Chondrocyte (in vitro differentiated cells): ENCODE data around the gene HPN. TPM values are rescaled to one million over a fixed set of nuclear protein-coding genes. Genes with fewer than 3 reads are reported as not detected.
"Not testable (repeated sequence)": the region's sequence is repeated elsewhere in the genome, so short reads cannot be mapped to it uniquely, and the experiment has no call there.

Experiments
- DNase-seq: peaks from one replicate; pipeline ENCODE4 v3.0.0; 2021; ENCODE audit warnings: mixed read lengths, low spot score
- H3K27ac Mint-ChIP-seq: one replicate; pipeline ENCODE4 v1.8.0; 2021; ENCODE audit warnings: mild to moderate bottlenecking, moderate library complexity, mixed read lengths; ENCODE audit not compliant: unreplicated experiment
- H3K27me3 Mint-ChIP-seq: 2 replicates; pipeline ENCODE4 v1.8.0; 2021; ENCODE audit warnings: low read depth, mixed read lengths
- H3K36me3 Mint-ChIP-seq: 2 replicates; pipeline ENCODE4 v1.8.0; 2021; ENCODE audit warnings: low read depth, mixed read lengths
- H3K4me1 Mint-ChIP-seq: 2 replicates; pipeline ENCODE4 v1.8.0; 2021; ENCODE audit warnings: low read depth, mild to moderate bottlenecking, mixed read lengths
- H3K4me3 Mint-ChIP-seq: one replicate; pipeline ENCODE4 v1.8.0; 2021; ENCODE audit warnings: mild to moderate bottlenecking, moderate library complexity, mixed read lengths; ENCODE audit not compliant: unreplicated experiment
- H3K9me3 Mint-ChIP-seq: 2 replicates; pipeline ENCODE4 v1.8.0; 2021; ENCODE audit warnings: low read depth, mixed read lengths
- CTCF ChIP-seq: fragments of 200-600 bp; sonication (generic); IDR thresholded peaks from 2 replicates; pipeline ENCODE4 v1.5.0; 2021; ENCODE audit warnings: antibody characterized with exemption, mild to moderate bottlenecking, moderate library complexity
- total RNA-seq: library from RNA; stranded (reverse); gene quantifications from 3 replicates; pipeline ENCODE4 v1.2.1, GENCODE V29; 2021

HPN gene
- total RNA-seq, 1 donor from 2014 or later: not detected

- peak overlapping the region; percentile 81 for H3K4me3 Mint-ChIP-seq
- no peaks in the 10 kb centered on the region for H3K9me3 Mint-ChIP-seq
- no peaks in the 10 kb centered on the region for H3K27me3 Mint-ChIP-seq
- peaks cover 59% of the 10 kb centered on the region for H3K4me1 Mint-ChIP-seq
- no peak for TF ChIP-seq CTCF
- no peaks in the 10 kb centered on the region for H3K36me3 Mint-ChIP-seq
- peak overlapping the region; percentile 93 for H3K27ac Mint-ChIP-seq
- DNase-seq: no peak
These were observed 40.6 kb upstream of the HPN start for GRCh38 chr19:35000647-35001501.

DNA sequence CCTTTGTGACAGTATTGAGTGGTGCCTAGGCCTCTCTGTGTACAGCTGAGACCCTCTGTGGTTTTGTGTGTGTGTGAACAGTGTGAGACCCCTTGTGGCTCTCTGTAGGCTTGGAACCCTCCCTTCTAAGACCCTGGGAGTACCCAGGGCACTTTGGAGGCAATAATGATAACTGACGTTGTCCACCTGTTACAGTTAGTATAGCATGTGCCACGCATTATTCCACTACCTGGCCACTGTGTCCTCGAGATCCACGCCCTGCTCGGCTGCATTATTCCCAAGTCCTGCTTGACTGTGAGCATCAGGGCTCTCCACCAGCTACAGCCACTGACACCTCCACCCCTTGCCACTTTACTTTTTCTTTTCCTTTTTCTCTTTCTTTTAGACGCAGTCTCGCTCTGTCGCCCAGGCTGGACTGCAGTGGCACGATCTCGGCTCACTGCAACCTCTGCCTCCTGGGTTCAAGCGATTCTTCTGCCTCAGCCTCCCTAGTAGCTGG, 39.4 kb upstream of the HPN start:
- H3K4me3 Mint-ChIP-seq: peak overlapping the region; percentile 81
- TF ChIP-seq CTCF: no peak
- H3K36me3 Mint-ChIP-seq: no peaks in the 10 kb centered on the region
- peaks cover 65% of the 10 kb centered on the region for H3K4me1 Mint-ChIP-seq
- no peak overlapping the region for H3K27ac Mint-ChIP-seq
- no peaks in the 10 kb centered on the region for H3K9me3 Mint-ChIP-seq
- H3K27me3 Mint-ChIP-seq: no peaks in the 10 kb centered on the region
- DNase-seq: no peak

- no peak for DNase-seq
- TF ChIP-seq CTCF: no peak
- Mint-ChIP-seq H3K9me3 (no peaks in the 10 kb centered on the region), H3K4me1 (peaks cover 50% of the 10 kb centered on the region), H3K27me3 (no peaks in the 10 kb centered on the region), H3K36me3 (no peaks in the 10 kb centered on the region), H3K27ac (no peak overlapping the region), H3K4me3 (no peak overlapping the region)
These were observed 36.8 kb upstream of the HPN start for GRCh38 chr19:35004517-35005255.

GRCh38 chr19:35005256-35005977, 36.1 kb upstream of the HPN start:
- H3K27me3 Mint-ChIP-seq: no peaks in the 10 kb centered on the region
- no peak for DNase-seq
- no peak overlapping the region for H3K4me3 Mint-ChIP-seq
- no peak overlapping the region for H3K27ac Mint-ChIP-seq
- peaks cover 50% of the 10 kb centered on the region for H3K4me1 Mint-ChIP-seq
- TF ChIP-seq CTCF: no peak
- H3K9me3 Mint-ChIP-seq: no peaks in the 10 kb centered on the region
- H3K36me3 Mint-ChIP-seq: peaks cover 3% of the 10 kb centered on the region

- H3K9me3 Mint-ChIP-seq, H3K4me3 Mint-ChIP-seq, DNase-seq, H3K27ac Mint-ChIP-seq, H3K27me3 Mint-ChIP-seq, H3K36me3 Mint-ChIP-seq: not testable (repeated sequence)
- H3K4me1 Mint-ChIP-seq: peaks cover 49% of the 10 kb centered on the region
These were observed 35.5 kb upstream of the HPN start for GRCh38 chr19:35006007-35006341.
